GM12878 (cell line): ENCODE data around the gene FHIP1A.

ENCODE experiments used
- TF ChIP-seq, protein P1 (sequence below): fragments of 450-650 bp; IDR thresholded peaks from 2 replicates; pipeline ENCODE4 v1.6.1; 2014; ENCODE audit warnings: mild to moderate bottlenecking
- TF ChIP-seq, protein P2 (sequence below), 3 experiments: IDR thresholded peaks in 2 of 3; conservative IDR thresholded peaks in 1 of 3; 2 replicates each; pipeline ENCODE4 v1.5.1; 2011; ENCODE audit warnings: low read depth in 3 of 3, low read length in 3 of 3, mild to moderate bottlenecking in 3 of 3, control low read depth in 2 of 3, moderate library complexity in 2 of 3, inconsistent platforms in 1 of 3, mixed read lengths in 1 of 3; ENCODE audit not compliant: control insufficient read depth in 2 of 3, insufficient read depth in 1 of 3; ENCODE audit errors: extremely low read depth in 1 of 3

DNA sequence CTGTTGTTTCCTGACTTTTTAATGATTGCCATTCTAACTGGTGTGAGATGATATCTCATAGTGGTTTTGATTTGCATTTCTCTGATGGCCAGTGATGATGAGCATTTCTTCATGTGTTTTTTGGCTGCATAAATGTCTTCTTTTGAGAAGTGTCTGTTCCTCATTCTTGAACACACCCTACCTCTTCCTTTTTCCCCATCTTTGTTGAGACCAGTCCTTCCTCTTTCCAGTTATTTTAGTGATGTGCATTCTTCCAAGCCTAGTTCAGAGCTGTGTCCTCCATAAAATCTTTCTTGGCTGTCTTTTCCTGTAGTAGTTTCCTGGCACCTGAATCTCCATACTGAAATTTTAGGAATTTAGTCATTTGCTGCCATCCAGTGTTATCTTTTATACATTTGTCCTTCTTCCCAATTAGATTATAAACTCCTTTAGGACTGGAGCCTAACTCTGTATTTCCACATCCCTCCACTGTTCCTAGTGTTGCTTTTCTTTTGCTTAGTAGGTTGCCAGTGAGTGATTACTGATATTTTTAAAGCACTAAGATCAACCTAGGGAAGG lies 11.4 kb downstream of the FHIP1A start:
- TF ChIP-seq, protein P1, sequence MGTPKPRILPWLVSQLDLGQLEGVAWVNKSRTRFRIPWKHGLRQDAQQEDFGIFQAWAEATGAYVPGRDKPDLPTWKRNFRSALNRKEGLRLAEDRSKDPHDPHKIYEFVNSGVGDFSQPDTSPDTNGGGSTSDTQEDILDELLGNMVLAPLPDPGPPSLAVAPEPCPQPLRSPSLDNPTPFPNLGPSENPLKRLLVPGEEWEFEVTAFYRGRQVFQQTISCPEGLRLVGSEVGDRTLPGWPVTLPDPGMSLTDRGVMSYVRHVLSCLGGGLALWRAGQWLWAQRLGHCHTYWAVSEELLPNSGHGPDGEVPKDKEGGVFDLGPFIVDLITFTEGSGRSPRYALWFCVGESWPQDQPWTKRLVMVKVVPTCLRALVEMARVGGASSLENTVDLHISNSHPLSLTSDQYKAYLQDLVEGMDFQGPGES = no peak
- TF ChIP-seq, protein P2, sequence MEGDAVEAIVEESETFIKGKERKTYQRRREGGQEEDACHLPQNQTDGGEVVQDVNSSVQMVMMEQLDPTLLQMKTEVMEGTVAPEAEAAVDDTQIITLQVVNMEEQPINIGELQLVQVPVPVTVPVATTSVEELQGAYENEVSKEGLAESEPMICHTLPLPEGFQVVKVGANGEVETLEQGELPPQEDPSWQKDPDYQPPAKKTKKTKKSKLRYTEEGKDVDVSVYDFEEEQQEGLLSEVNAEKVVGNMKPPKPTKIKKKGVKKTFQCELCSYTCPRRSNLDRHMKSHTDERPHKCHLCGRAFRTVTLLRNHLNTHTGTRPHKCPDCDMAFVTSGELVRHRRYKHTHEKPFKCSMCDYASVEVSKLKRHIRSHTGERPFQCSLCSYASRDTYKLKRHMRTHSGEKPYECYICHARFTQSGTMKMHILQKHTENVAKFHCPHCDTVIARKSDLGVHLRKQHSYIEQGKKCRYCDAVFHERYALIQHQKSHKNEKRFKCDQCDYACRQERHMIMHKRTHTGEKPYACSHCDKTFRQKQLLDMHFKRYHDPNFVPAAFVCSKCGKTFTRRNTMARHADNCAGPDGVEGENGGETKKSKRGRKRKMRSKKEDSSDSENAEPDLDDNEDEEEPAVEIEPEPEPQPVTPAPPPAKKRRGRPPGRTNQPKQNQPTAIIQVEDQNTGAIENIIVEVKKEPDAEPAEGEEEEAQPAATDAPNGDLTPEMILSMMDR (IDR thresholded peaks at IDR 0.05 in 2 of 3, conservative IDR thresholded peaks at IDR 0.05 in 1 of 3; ENCODE audit: control insufficient read depth in 2 of 3, extremely low read depth in 1 of 3, insufficient read depth in 1 of 3, low read depth in 3 of 3, low read length in 3 of 3) = no peak
